Activated naive CD4-positive, alpha-beta T cell treated with anti-CD3 and anti-CD28 coated beads, Interleukin-2, amount 10 ng/mL, durations not matched to agents 7 days and 5 days (primary cell): ENCODE results near the gene SLC29A1.

ENCODE experiments used
- CTCF ChIA-PET: fragments of 350-600 bp; sonication (Branson Sonifier 250); formaldehyde crosslinking; loops from one replicate; lab custom pipeline; 2021; ENCODE audit warnings: antibody characterized with exemption; lab: Charles Lee
- DNase-seq: peaks from one replicate; pipeline ENCODE4 v3.0.0-alpha.2; 2020
- H3K27ac Mint-ChIP-seq: one replicate; pipeline ENCODE4 v1.8.0; 2021; ENCODE audit warnings: mild to moderate bottlenecking, moderate library complexity, mixed read lengths
- H3K27me3 Mint-ChIP-seq: one replicate; pipeline ENCODE4 v1.8.0; 2021; ENCODE audit warnings: mild to moderate bottlenecking, mixed read lengths
- H3K36me3 Mint-ChIP-seq: one replicate; pipeline ENCODE4 v1.8.0; 2021; ENCODE audit warnings: mixed read lengths
- H3K4me1 Mint-ChIP-seq: one replicate; pipeline ENCODE4 v1.8.0; 2021; ENCODE audit warnings: mixed read lengths
- H3K4me3 Mint-ChIP-seq: one replicate; pipeline ENCODE4 v1.8.0; 2021; ENCODE audit warnings: mild to moderate bottlenecking, moderate library complexity, mixed read lengths
- H3K9me3 Mint-ChIP-seq: one replicate; pipeline ENCODE4 v1.8.0; 2021; ENCODE audit warnings: mixed read lengths

Gene SLC29A1

GRCh38 chr6:44271914-44272313, 48.5 kb downstream of the SLC29A1 start:
- Mint-ChIP-seq H3K9me3 (no peaks in the 10 kb centered on the region), H3K27ac (no peak overlapping the region), H3K27me3 (peaks cover 90% of the 10 kb centered on the region), H3K4me3 (no peak overlapping the region), H3K4me1 (peaks cover 25% of the 10 kb centered on the region), H3K36me3 (no peaks in the 10 kb centered on the region)
- no peak for DNase-seq
- CTCF ChIA-PET, result interaction anchor here (6.7 kb wide), 1 partner anchor 32 kb away, joined by 83 read pairs; no protein-coding TSS in a partner anchor

DNA sequence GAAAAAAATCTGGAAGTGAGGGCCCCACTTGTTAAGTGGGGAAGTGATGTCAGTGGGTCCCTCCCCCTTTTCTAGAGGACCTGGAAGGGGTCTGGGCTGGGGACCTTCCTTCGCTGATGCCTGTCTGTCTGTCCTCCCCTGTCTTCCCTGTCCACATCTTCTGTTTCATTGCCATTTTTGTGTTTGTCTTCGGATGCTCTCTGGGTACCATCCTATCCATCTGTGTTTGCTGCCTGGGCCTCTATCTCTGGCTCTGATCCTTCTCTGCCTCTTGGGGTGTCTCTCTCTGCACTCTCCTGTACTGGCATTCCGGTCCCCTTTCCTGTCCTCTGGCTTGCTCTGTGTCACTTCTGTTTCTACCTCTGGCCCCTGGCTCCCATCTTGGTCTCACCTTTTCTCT, 49.1 kb downstream of the SLC29A1 start:
- no peaks in the 10 kb centered on the region for H3K9me3 Mint-ChIP-seq
- no peak for DNase-seq

GRCh38 chr6:44272999-44273566, 49.7 kb downstream of the SLC29A1 start:
- CTCF ChIA-PET, result interaction anchor here (1.6 kb wide), 1 partner anchor 32 kb away, joined by 5 read pairs; no protein-coding TSS in a partner anchor
- Mint-ChIP-seq H3K4me3 (no peak overlapping the region), H3K36me3 (no peaks in the 10 kb centered on the region), H3K4me1 (peaks cover 18% of the 10 kb centered on the region), H3K27me3 (peaks cover 96% of the 10 kb centered on the region), H3K27ac (no peak overlapping the region), H3K9me3 (no peaks in the 10 kb centered on the region)
- no peak for DNase-seq

More for the DNA sequence above, 49.1 kb downstream of the SLC29A1 start:
- Mint-ChIP-seq H3K36me3 (no peaks in the 10 kb centered on the region), H3K4me1 (peaks cover 22% of the 10 kb centered on the region), H3K27me3 (peaks cover 93% of the 10 kb centered on the region), H3K27ac (no peak overlapping the region), H3K4me3 (no peak overlapping the region)
- CTCF ChIA-PET, result no interaction called here

- no peak overlapping the region for H3K4me3 Mint-ChIP-seq
- peaks cover 96% of the 10 kb centered on the region for H3K27me3 Mint-ChIP-seq
- no peak overlapping the region for H3K27ac Mint-ChIP-seq
Observed at GRCh38 chr6:44273617-44274016, 50.2 kb downstream of the SLC29A1 start.

GRCh38 chr6:44275271-44275748, 51.9 kb downstream of the SLC29A1 start:
- no peak overlapping the region for H3K27ac Mint-ChIP-seq
- no peak for DNase-seq
- H3K4me3 Mint-ChIP-seq, result no peak overlapping the region
- CTCF ChIA-PET, result interaction anchor here (1.0 kb wide), 1 partner anchor 30 kb away, joined by 3 read pairs; no protein-coding TSS in a partner anchor
- H3K4me1 Mint-ChIP-seq, result peaks cover 9% of the 10 kb centered on the region
- no peaks in the 10 kb centered on the region for H3K9me3 Mint-ChIP-seq
- no peaks in the 10 kb centered on the region for H3K36me3 Mint-ChIP-seq
- peaks cover 96% of the 10 kb centered on the region for H3K27me3 Mint-ChIP-seq

More at GRCh38 chr6:44273617-44274016, 50.2 kb downstream of the SLC29A1 start:
- no peak for DNase-seq
- Mint-ChIP-seq H3K9me3 (no peaks in the 10 kb centered on the region), H3K36me3 (no peaks in the 10 kb centered on the region), H3K4me1 (peaks cover 18% of the 10 kb centered on the region)
- CTCF ChIA-PET, result interaction anchor here (1.6 kb wide), 1 partner anchor 32 kb away, joined by 5 read pairs; no protein-coding TSS in a partner anchor

- Mint-ChIP-seq H3K4me1 (peaks cover 9% of the 10 kb centered on the region), H3K27me3 (peaks cover 97% of the 10 kb centered on the region), H3K27ac (no peak overlapping the region), H3K9me3 (no peaks in the 10 kb centered on the region), H3K4me3 (no peak overlapping the region), H3K36me3 (no peaks in the 10 kb centered on the region)
- CTCF ChIA-PET, result interaction anchor here (1.0 kb wide), 1 partner anchor 29 kb away, joined by 3 read pairs; no protein-coding TSS in a partner anchor
- peak; percentile 53 for DNase-seq
Observed at GRCh38 chr6:44275749-44276648, 52.6 kb downstream of the SLC29A1 start.

DNA sequence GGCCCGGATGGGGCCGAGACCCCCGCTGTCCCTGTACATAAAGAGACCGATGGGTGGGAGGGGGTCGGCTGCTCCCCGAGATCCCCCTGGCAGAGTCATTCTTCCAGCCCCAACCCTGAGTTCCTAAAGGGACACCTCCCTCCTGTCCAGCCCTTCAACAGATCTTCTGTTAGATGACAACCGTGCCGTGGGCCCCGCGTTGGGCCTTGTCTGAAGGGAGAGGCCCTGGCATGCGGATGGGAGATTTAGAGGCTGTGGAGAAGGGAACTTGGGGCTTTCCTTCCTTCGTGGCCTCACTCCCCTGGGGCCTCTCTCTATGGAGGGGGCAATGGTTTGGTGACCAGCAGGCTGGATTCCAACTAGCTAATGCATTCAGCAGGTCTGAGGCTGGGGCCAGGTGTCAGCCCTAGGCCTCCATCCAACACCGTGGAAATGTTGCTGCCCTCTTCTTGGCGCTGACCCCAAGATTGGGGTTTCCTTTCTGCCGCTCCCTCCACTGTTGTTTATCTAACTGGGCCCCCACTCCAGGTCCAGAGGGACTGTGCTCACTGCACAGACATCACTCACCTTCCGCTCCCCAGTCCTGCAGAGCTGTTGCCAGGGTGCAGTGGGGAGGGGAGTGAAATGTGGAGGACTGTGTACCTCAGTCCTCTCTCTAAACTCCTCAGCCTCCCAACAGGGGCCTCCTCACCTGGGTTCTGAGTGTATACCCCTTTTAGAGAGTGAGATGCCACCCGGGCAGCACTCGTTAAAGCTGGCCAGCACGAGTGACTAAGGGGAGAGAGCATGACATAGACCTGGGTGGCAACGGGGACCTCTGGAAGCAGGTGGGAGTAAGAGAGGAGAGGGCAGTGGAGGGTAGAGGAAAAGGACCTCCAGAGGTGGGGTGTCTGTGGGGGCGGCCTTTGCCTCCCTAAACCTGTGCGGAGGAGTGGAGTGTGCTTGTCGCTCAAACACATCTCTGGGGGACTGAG, 53.6 kb downstream of the SLC29A1 start:
- H3K4me3 Mint-ChIP-seq, result no peak overlapping the region

GRCh38 chr6:44277763-44278162, 54.4 kb downstream of the SLC29A1 start:
- CTCF ChIA-PET, result interaction anchor here (1.5 to 1.6 kb wide), 3 partner anchors 10 to 61 kb away, joined by 4 to 10 read pairs (median 5); no protein-coding TSS in a partner anchor
- H3K36me3 Mint-ChIP-seq, result no peaks in the 10 kb centered on the region

More for the DNA sequence above, 53.6 kb downstream of the SLC29A1 start:
- H3K4me1 Mint-ChIP-seq, result peaks cover 5% of the 10 kb centered on the region
- no peaks in the 10 kb centered on the region for H3K36me3 Mint-ChIP-seq
- no peak for DNase-seq
- no peaks in the 10 kb centered on the region for H3K9me3 Mint-ChIP-seq
- CTCF ChIA-PET, result interaction anchor here (1.5 to 1.6 kb wide), 2 partner anchors 9 to 61 kb away, joined by 5 to 10 read pairs; no protein-coding TSS in a partner anchor
- H3K27ac Mint-ChIP-seq, result no peak overlapping the region
- peaks cover 88% of the 10 kb centered on the region for H3K27me3 Mint-ChIP-seq

GRCh38 chr6:44278315-44278714, 54.9 kb downstream of the SLC29A1 start:
- Mint-ChIP-seq H3K27ac (no peak overlapping the region), H3K4me1 (peaks cover 5% of the 10 kb centered on the region), H3K4me3 (no peak overlapping the region), H3K36me3 (no peaks in the 10 kb centered on the region), H3K27me3 (peaks cover 86% of the 10 kb centered on the region), H3K9me3 (no peaks in the 10 kb centered on the region)
- DNase-seq, result no peak
- CTCF ChIA-PET, result interaction anchor here (1.5 to 1.6 kb wide), 4 partner anchors 10 to 60 kb away, joined by 4 to 10 read pairs (median 4); no protein-coding TSS in a partner anchor

More at GRCh38 chr6:44277763-44278162, 54.4 kb downstream of the SLC29A1 start:
- no peak for DNase-seq
- Mint-ChIP-seq H3K4me3 (no peak overlapping the region), H3K9me3 (no peaks in the 10 kb centered on the region), H3K4me1 (peaks cover 5% of the 10 kb centered on the region), H3K27me3 (peaks cover 86% of the 10 kb centered on the region), H3K27ac (no peak overlapping the region)

GRCh38 chr6:44278774-44279697, 55.6 kb downstream of the SLC29A1 start:
- H3K27ac Mint-ChIP-seq, result no peak overlapping the region
- peaks cover 86% of the 10 kb centered on the region for H3K27me3 Mint-ChIP-seq
- H3K36me3 Mint-ChIP-seq, result no peaks in the 10 kb centered on the region
- DNase-seq, result no peak
- CTCF ChIA-PET, result interaction anchor here (0.7 to 1.5 kb wide), 4 partner anchors 14 to 61 kb away, joined by 3 to 5 read pairs (median 4); no protein-coding TSS in a partner anchor
- no peak overlapping the region for H3K4me3 Mint-ChIP-seq
- H3K9me3 Mint-ChIP-seq, result no peaks in the 10 kb centered on the region
- peaks cover 5% of the 10 kb centered on the region for H3K4me1 Mint-ChIP-seq
